Endothelial cell of umbilical vein (primary cell): ENCODE data around the gene ATP9B. TPM values are rescaled to one million over a fixed set of nuclear protein-coding genes. Genes with fewer than 3 reads are reported as not detected.

Source experiments
- BruUV-seq: library from RNA; stranded (reverse); fragments of 400-500 nt; replicated peaks from 2 replicates; lab custom pipeline; 2021; lab: Mats Ljungman, UMichigan
- CTCF ChIA-PET: fragments of 300-600, 350-600 bp; sonication (Branson Sonifier 250); formaldehyde crosslinking; loops from one replicate; lab custom pipeline; 2021; ENCODE audit warnings: antibody characterized with exemption, inconsistent platforms; lab: Charles Lee
- POLR2A ChIA-PET: fragments of 300-600, 350-600 bp; sonication (Branson Sonifier 250); formaldehyde crosslinking; loops from one replicate; lab custom pipeline; 2021; ENCODE audit warnings: antibody characterized with exemption, inconsistent platforms; lab: Charles Lee
- DNase-seq: peaks from one replicate; pipeline ENCODE4 v3.0.0-alpha.2; 2011; ENCODE audit warnings: low read depth, low spot score
- FAIRE-seq: peaks from 2 replicates; lab custom pipeline; 2011; peaks lifted over from hg19 to GRCh38; lab: Jason Lieb, UNC
- H2AFZ ChIP-seq: 2 replicates; pipeline ENCODE4 v1.6.0; 2012; ENCODE audit warnings: low read depth, low read length, control low read depth, inconsistent platforms
- H3K27ac ChIP-seq: 2 replicates; pipeline ENCODE4 v1.5.1; 2011; ENCODE audit warnings: low read depth, mild to moderate bottlenecking, control low read depth, low read length, moderate library complexity; ENCODE audit not compliant: insufficient read depth
- H3K27me3 ChIP-seq, 2 experiments: 2 replicates each; pipeline versions ENCODE4 v1.6.0 to v1.6.1; 2011; ENCODE audit warnings: low read length in 2 of 2, mixed read lengths in 1 of 2; ENCODE audit not compliant: control insufficient read depth in 2 of 2, insufficient read depth in 2 of 2
- H3K36me3 ChIP-seq, 2 experiments: 2 replicates in 1 of 2; 3 replicates in 1 of 2; pipeline ENCODE4 v1.5.1; 2011; ENCODE audit warnings: low read length in 2 of 2, mild to moderate bottlenecking in 1 of 2, moderate library complexity in 1 of 2; ENCODE audit not compliant: control insufficient read depth in 2 of 2, insufficient read depth in 2 of 2; ENCODE audit errors: extremely low read depth in 1 of 2
- H3K4me1 ChIP-seq: 3 replicates; pipeline ENCODE4 v1.5.1; 2011; ENCODE audit warnings: mild to moderate bottlenecking, low read length; ENCODE audit not compliant: control insufficient read depth, insufficient read depth; ENCODE audit errors: extremely low read depth
- H3K4me2 ChIP-seq: 2 replicates; pipeline ENCODE4 v1.6.1; 2011; ENCODE audit warnings: low read length, control low read depth, mixed read lengths; ENCODE audit not compliant: insufficient read depth
- H3K4me3 ChIP-seq, 3 experiments: fragments of 200-600 bp in 1 of 3; sonication (generic), shearing (Covaris generic) in 1 of 3; replicated peaks in 1 of 3; 2 replicates each; pipeline ENCODE4 v1.5.1; 2011 to 2016; ENCODE audit warnings: control low read depth in 3 of 3, low read length in 3 of 3, mild to moderate bottlenecking in 2 of 3, inconsistent platforms in 1 of 3, low read depth in 1 of 3, moderate library complexity in 1 of 3; ENCODE audit not compliant: insufficient read depth in 1 of 3
- H3K79me2 ChIP-seq: 2 replicates; pipeline ENCODE4 v1.6.0; 2012; ENCODE audit warnings: low read length, inconsistent platforms; ENCODE audit not compliant: control insufficient read depth, insufficient read depth
- H3K9ac ChIP-seq: replicated peaks from 2 replicates; pipeline ENCODE3; 2011; ENCODE audit warnings: low read length, control low read depth; ENCODE audit not compliant: insufficient read depth; ENCODE audit errors: extremely low read depth
- H3K9me1 ChIP-seq: replicated peaks from 3 replicates; pipeline ENCODE4 v1.6.0; 2011; ENCODE audit warnings: mild to moderate bottlenecking, low read length; ENCODE audit not compliant: control insufficient read depth, insufficient read depth; ENCODE audit errors: extremely low read depth
- H3K9me3 ChIP-seq: replicated peaks from 2 replicates; pipeline ENCODE4 v1.5.1; 2012; ENCODE audit warnings: low read length, inconsistent platforms; ENCODE audit not compliant: control insufficient read depth, insufficient read depth
- H4K20me1 ChIP-seq: replicated peaks from 2 replicates; pipeline ENCODE3; 2011; ENCODE audit warnings: mild to moderate bottlenecking, low read length; ENCODE audit not compliant: control insufficient read depth, insufficient read depth; ENCODE audit errors: extremely low read depth
- CTCF ChIP-seq, 2 donors: IDR thresholded peaks; 1 replicate in 1 of 2; 2 replicates in 1 of 2; pipeline ENCODE4 v1.5.1; 2011; ENCODE audit warnings: low read length in 2 of 2, mild to moderate bottlenecking in 2 of 2, moderate library complexity in 2 of 2, control low read depth in 1 of 2, inconsistent platforms in 1 of 2, low read depth in 1 of 2; ENCODE audit not compliant: insufficient read depth in 1 of 2; ENCODE audit errors: extremely low read depth in 1 of 2
- EZH2 ChIP-seq: IDR thresholded peaks from 2 replicates; pipeline ENCODE4 v1.6.1; 2012; ENCODE audit warnings: borderline replicate concordance, low read depth, mild to moderate bottlenecking, moderate library complexity, low read length, inconsistent platforms; ENCODE audit not compliant: severe bottlenecking
- FOS ChIP-seq: IDR thresholded peaks from 2 replicates; pipeline ENCODE4 v1.6.1; 2011; ENCODE audit warnings: mild to moderate bottlenecking, low read length, moderate library complexity, borderline replicate concordance; ENCODE audit not compliant: insufficient read depth
- GATA2 ChIP-seq: IDR thresholded peaks from 2 replicates; pipeline ENCODE4 v1.7.0; 2011; ENCODE audit warnings: low read depth, mild to moderate bottlenecking, moderate library complexity, mixed read lengths, low read length; ENCODE audit not compliant: insufficient read length, insufficient read depth
- JUN ChIP-seq: IDR thresholded peaks from 2 replicates; pipeline ENCODE4 v1.6.1; 2011; ENCODE audit warnings: borderline replicate concordance, low read depth; ENCODE audit not compliant: insufficient read length, insufficient read depth
- MAX ChIP-seq: IDR thresholded peaks from 2 replicates; pipeline ENCODE4 v1.6.1; 2011; ENCODE audit not compliant: insufficient read depth, insufficient read length
- MYC ChIP-seq: IDR thresholded peaks from one replicate; pipeline ENCODE4 v1.6.1; 2011; ENCODE audit warnings: mild to moderate bottlenecking, low read depth, low read length
- POLR2A ChIP-seq: IDR thresholded peaks from 2 replicates; pipeline ENCODE4 v1.6.1; 2012; ENCODE audit warnings: low read depth, mild to moderate bottlenecking, control low read depth, low read length
- POLR2AphosphoS5 ChIP-seq: IDR thresholded peaks from 2 replicates; pipeline ENCODE4 v1.6.1; 2012; ENCODE audit warnings: low read depth, mild to moderate bottlenecking, control low read depth, low read length, moderate library complexity; ENCODE audit not compliant: insufficient read depth
- dilution Hi-C: fragments of 300-500 bp; cut with MboI; formaldehyde crosslinking; loops from one replicate; pipeline ENCODE4 v1.15.0; 2019; ENCODE audit warnings: low sequenced_read_pairs; ENCODE audit not compliant: extremely low pct_ligation_motif_present
- intact Hi-C: fragments of 100-400 bp; cut with micrococcal nuclease; formaldehyde crosslinking; loops from one replicate; pipeline ENCODE4 v1.10.0; 2022
- polyA plus RNA-seq, 4 experiments: library from polyadenylated mRNA; depleted of rRNA in 3 of 4; stranded (reverse) in 3 of 4; unstranded in 1 of 4; fragments of >200 nt; gene quantifications; 2 replicates each; pipeline versions ENCODE4 v1.2.1 to v1.2.3, GENCODE V29; 2011 to 2012; ENCODE audit warnings: missing spikeins in 1 of 4
- total RNA-seq: library from RNA; stranded (reverse); gene quantifications from 2 replicates; pipeline ENCODE4 v1.2.3, GENCODE V29; 2021

The ATP9B gene
- total and polyA plus RNA-seq, 2 donors (not counting 3 experiments of a cell fraction or from before 2014, with no cell fraction given) = 14.6 to 18.2 TPM

GRCh38 chr18:79221136-79221535, 151.9 kb downstream of the ATP9B start:
- TF ChIP-seq GATA2 = no peak
- TF ChIP-seq FOS = no peak
- TF ChIP-seq MAX = no peak
- no peak for TF ChIP-seq CTCF (IDR thresholded peaks at IDR 0.05; ENCODE audit: extremely low read depth in 1 of 2, insufficient read depth in 1 of 2, low read depth in 1 of 2, low read length in 2 of 2)
- TF ChIP-seq POLR2A = no peak
- no peak for TF ChIP-seq JUN
- no peak for TF ChIP-seq MYC
- TF ChIP-seq EZH2 = no peak
- no peak for TF ChIP-seq POLR2AphosphoS5
- no peak for DNase-seq
- ChIA-PET POLR2A (interaction anchor here (0.6 kb wide), 1 partner anchor 20 kb away, joined by 3 read pairs; no protein-coding TSS in a partner anchor), CTCF (interaction anchor here (1.0 to 1.1 kb wide), 2 partner anchors 12 to 25 kb away, joined by 3 read pairs; no protein-coding TSS in a partner anchor)
- Histone ChIP-seq H4K20me1 (no peaks in the 10 kb centered on the region), H3K9me1 (no peaks in the 10 kb centered on the region), H3K27me3 (no peaks in the 10 kb centered on the region), H3K9ac (no peak overlapping the region), H3K36me3 (no peaks in the 10 kb centered on the region), H3K79me2 (no peaks in the 10 kb centered on the region), H2AFZ (no peak overlapping the region), H3K4me2 (no peak overlapping the region), H3K4me3 (no peak overlapping the region), H3K4me1 (no peaks in the 10 kb centered on the region), H3K27ac (no peak overlapping the region), H3K9me3 (no peaks in the 10 kb centered on the region)
- no peak for FAIRE-seq
- dilution Hi-C loops = no loop called here
- BruUV-seq = no TSS peak
- intact Hi-C loops = no loop called here
